SK-N-MC (cell line): ENCODE measurements around the gene KLHL11.

Experiments
- EZH2 ChIP-seq: fragments of 200-600 bp; sonication (generic); IDR thresholded peaks from one replicate; pipeline ENCODE4 v1.6.1; 2017; ENCODE audit warnings: antibody characterized with exemption
- FOXP2 ChIP-seq: optimal IDR thresholded peaks from 2 replicates; pipeline ENCODE3; 2011; ENCODE audit warnings: mild to moderate bottlenecking, moderate library complexity; ENCODE audit not compliant: insufficient read depth; ENCODE audit errors: extremely low read length, control extremely low read depth
- POLR2AphosphoS5 ChIP-seq: IDR thresholded peaks from 2 replicates; pipeline ENCODE4 v1.6.1; 2012; ENCODE audit warnings: mild to moderate bottlenecking, low read depth, low read length, borderline replicate concordance

GRCh38 chr17:41873559-41874292 is 8.5 kb upstream of the KLHL11 start:
- no peak for TF ChIP-seq EZH2
- TF ChIP-seq POLR2AphosphoS5 = no peak; the same call in 1 of the 2 replicates
- no peak for TF ChIP-seq FOXP2
